Esophagus muscularis mucosa (tissue), 4 donors: ENCODE results near the gene ACTR1B.

Experiments used
- CTCF ChIP-seq, 3 experiments: fragments of 200-600 bp in 2 of 3; fragments of 450-650 bp in 1 of 3; sonication (generic) in 2 of 3; IDR thresholded peaks; one replicate each; pipeline ENCODE4 v1.5.1; 2017 to 2019; ENCODE audit warnings: antibody characterized with exemption in 3 of 3, mild to moderate bottlenecking in 2 of 3, moderate library complexity in 1 of 3
- EP300 ChIP-seq: sonication (generic); formaldehyde crosslinking; IDR thresholded peaks from one replicate; pipeline ENCODE4 v1.6.1; 2017; ENCODE audit warnings: antibody characterized with exemption
- POLR2A ChIP-seq: fragments of 450-650 bp; IDR thresholded peaks from one replicate; pipeline ENCODE4 v1.6.1; 2017; ENCODE audit warnings: antibody characterized with exemption, moderate library complexity, mild to moderate bottlenecking, low read depth
- POLR2AphosphoS5 ChIP-seq, 2 donors: sonication (generic); formaldehyde crosslinking; IDR thresholded peaks; one replicate each; pipeline ENCODE4 v1.6.1; 2017; ENCODE audit warnings: antibody characterized with exemption in 2 of 2

- TF ChIP-seq POLR2AphosphoS5 (IDR thresholded peaks at IDR 0.05) (no peak), CTCF (IDR thresholded peaks at IDR 0.05) (no peak), POLR2A (no peak), EP300 (no peak)
These were observed 4.4 kb downstream of the ACTR1B start for GRCh38 chr2:97659256-97660043.
